ENCODE measurements around the gene HELZ.
"Not testable (repeated sequence)": the region's sequence is repeated elsewhere in the genome, so short reads cannot be mapped to it uniquely, and the experiment has no call there.

GRCh38 chr17:67126543-67126942 lies 118.5 kb downstream of the HELZ start:
- TF ChIP-seq POLR2A (IDR thresholded peaks at IDR 0.05); CTCF (IDR thresholded peaks at IDR 0.05 in 4 of 5, conservative IDR thresholded peaks at IDR 0.05 in 1 of 5): not testable (repeated sequence)

Data from gastrocnemius medialis (tissue), 4 donors.